Smooth muscle cell (in vitro differentiated cells): ENCODE data around the gene KBTBD13. TPM values are rescaled to one million over a fixed set of nuclear protein-coding genes. Genes with fewer than 3 reads are reported as not detected.
"Not testable (repeated sequence)": the region's sequence is repeated elsewhere in the genome, so short reads cannot be mapped to it uniquely, and the experiment has no call there.

Experiments used
- DNase-seq: peaks from one replicate; lab custom pipeline; 2025; ENCODE audit not compliant: unreplicated experiment; lab: John Stamatoyannopoulos, UW
- H2AFZ ChIP-seq: fragments of 200-600 bp; sonication (generic); 2 replicates; pipeline ENCODE4 v1.6.0; 2016; ENCODE audit warnings: antibody characterized with exemption, low read depth, mild to moderate bottlenecking
- H3F3A ChIP-seq: fragments of 200-600 bp; sonication (generic); 2 replicates; pipeline ENCODE4 v1.6.0; 2017; ENCODE audit warnings: antibody characterized with exemption, low read depth
- H3K27ac ChIP-seq: fragments of 200-600 bp; sonication (generic); 2 replicates; pipeline ENCODE4 v1.5.1; 2016; ENCODE audit warnings: low read depth, mild to moderate bottlenecking
- H3K27me3 ChIP-seq: fragments of 200-600 bp; sonication (generic); 2 replicates; pipeline ENCODE4 v1.6.1; 2016; ENCODE audit warnings: low read depth, mild to moderate bottlenecking
- H3K36me3 ChIP-seq: fragments of 200-600 bp; sonication (generic); 2 replicates; pipeline ENCODE4 v1.5.1; 2016; ENCODE audit warnings: low read depth
- H3K4me1 ChIP-seq: fragments of 200-600 bp; sonication (generic); 2 replicates; pipeline ENCODE4 v1.5.1; 2016; ENCODE audit warnings: low read depth
- H3K4me2 ChIP-seq: fragments of 200-600 bp; sonication (generic); 2 replicates; pipeline ENCODE4 v1.6.0; 2016; ENCODE audit warnings: mild to moderate bottlenecking
- H3K4me3 ChIP-seq: fragments of 200-600 bp; sonication (generic); 2 replicates; pipeline ENCODE4 v1.5.1; 2016; ENCODE audit warnings: mild to moderate bottlenecking
- H3K79me2 ChIP-seq: fragments of 200-600 bp; sonication (generic); 2 replicates; pipeline ENCODE4 v1.6.0; 2016; ENCODE audit warnings: low read depth, mild to moderate bottlenecking
- H3K9ac ChIP-seq: fragments of 200-600 bp; sonication (generic); 2 replicates; pipeline ENCODE4 v1.6.0; 2016; ENCODE audit warnings: low read depth
- H3K9me3 ChIP-seq: fragments of 200-600 bp; sonication (generic); replicated peaks from 2 replicates; pipeline ENCODE4 v1.5.1; 2016; ENCODE audit warnings: low read depth
- H4K20me1 ChIP-seq: fragments of 200-600 bp; sonication (generic); 2 replicates; pipeline ENCODE4 v1.6.0; 2016; ENCODE audit warnings: low read depth
- WGBS: methylation state at CpG from one replicate; pipeline ENCODE4 v1.1.7; 2016; ENCODE audit warnings: low lambda C conversion rate; 5-methylcytosine and 5-hydroxymethylcytosine counted together
- polyA plus RNA-seq: library from polyadenylated mRNA; unstranded; fragments of >200 nt; fragmentation: Nextera tagmentation; extraction: Ambion mirVana; gene quantifications from 2 replicates; pipeline ENCODE4 v1.2.1, GENCODE V29; 2016
- total RNA-seq: library from RNA; depleted of rRNA; stranded (reverse); fragments of >200 nt; gene quantifications from 2 replicates; pipeline ENCODE4 v1.2.3, GENCODE V29; 2014
- TF ChIP-seq, protein P1 (sequence below): fragments of 200-600 bp; sonication (generic); IDR thresholded peaks from 2 replicates; pipeline ENCODE4 v1.5.1; 2017; ENCODE audit warnings: borderline replicate concordance, mild to moderate bottlenecking, antibody characterized with exemption; ENCODE audit not compliant: insufficient read depth, poor library complexity, severe bottlenecking

KBTBD13 gene
- total and polyA plus RNA-seq, 2 experiments from 2014 or later: 0.11 TPM; not detected in 1

DNA sequence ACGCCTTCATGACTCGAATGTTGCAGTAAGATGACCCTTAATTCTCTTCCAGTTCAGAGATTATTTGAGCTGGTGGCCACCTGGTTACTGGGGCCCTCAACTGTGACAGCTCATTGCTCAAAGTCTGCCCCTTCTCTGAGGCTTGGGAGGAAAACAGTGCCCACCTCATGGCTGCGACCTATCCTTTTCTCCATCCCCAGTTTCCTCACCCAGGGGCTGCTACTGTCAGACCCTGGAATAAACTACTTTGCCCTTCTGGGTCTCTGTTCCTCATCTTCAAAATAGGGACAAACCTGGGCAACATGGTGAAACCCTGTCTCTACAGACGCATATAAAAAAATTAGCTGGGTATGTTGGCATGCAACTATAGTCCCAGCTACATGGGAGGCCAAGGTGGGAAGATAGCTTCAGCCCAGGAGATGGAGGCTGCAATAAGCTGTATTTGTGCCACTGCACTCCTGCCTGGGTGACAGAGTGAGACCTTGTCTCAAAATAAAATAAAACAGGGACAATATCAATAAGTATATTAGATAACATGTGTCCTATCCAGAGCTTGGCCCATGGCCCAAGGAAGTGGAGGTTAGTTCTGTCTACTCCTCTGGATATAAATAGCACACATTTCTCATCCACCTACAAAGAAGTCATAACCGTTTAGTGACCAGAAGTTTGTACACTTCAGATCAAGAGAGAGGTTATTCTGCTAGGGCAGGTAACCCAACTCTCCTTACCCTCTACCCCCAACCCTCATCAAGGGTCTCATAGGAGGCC is 6.6 kb upstream of the KBTBD13 start:
- Histone ChIP-seq H3K36me3 (no peaks in the 10 kb centered on the region), H3K9me3 (no peaks in the 10 kb centered on the region), H3K9ac (no peak overlapping the region), H3K27me3 (no peaks in the 10 kb centered on the region), H3F3A (peaks cover 9% of the 10 kb centered on the region), H3K27ac (peak overlapping the region; percentile 54), H3K79me2 (no peaks in the 10 kb centered on the region), H3K4me3 (no peak overlapping the region), H2AFZ (no peak overlapping the region), H4K20me1 (peaks cover 4% of the 10 kb centered on the region), H3K4me1 (peaks cover 27% of the 10 kb centered on the region), H3K4me2 (peak overlapping the region; percentile 1)
- DNase-seq: no peak
- TF ChIP-seq, protein P1, sequence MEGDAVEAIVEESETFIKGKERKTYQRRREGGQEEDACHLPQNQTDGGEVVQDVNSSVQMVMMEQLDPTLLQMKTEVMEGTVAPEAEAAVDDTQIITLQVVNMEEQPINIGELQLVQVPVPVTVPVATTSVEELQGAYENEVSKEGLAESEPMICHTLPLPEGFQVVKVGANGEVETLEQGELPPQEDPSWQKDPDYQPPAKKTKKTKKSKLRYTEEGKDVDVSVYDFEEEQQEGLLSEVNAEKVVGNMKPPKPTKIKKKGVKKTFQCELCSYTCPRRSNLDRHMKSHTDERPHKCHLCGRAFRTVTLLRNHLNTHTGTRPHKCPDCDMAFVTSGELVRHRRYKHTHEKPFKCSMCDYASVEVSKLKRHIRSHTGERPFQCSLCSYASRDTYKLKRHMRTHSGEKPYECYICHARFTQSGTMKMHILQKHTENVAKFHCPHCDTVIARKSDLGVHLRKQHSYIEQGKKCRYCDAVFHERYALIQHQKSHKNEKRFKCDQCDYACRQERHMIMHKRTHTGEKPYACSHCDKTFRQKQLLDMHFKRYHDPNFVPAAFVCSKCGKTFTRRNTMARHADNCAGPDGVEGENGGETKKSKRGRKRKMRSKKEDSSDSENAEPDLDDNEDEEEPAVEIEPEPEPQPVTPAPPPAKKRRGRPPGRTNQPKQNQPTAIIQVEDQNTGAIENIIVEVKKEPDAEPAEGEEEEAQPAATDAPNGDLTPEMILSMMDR: no peak
- WGBS: 80% methylated on average over 5 of the region's 5 CpGs

DNA sequence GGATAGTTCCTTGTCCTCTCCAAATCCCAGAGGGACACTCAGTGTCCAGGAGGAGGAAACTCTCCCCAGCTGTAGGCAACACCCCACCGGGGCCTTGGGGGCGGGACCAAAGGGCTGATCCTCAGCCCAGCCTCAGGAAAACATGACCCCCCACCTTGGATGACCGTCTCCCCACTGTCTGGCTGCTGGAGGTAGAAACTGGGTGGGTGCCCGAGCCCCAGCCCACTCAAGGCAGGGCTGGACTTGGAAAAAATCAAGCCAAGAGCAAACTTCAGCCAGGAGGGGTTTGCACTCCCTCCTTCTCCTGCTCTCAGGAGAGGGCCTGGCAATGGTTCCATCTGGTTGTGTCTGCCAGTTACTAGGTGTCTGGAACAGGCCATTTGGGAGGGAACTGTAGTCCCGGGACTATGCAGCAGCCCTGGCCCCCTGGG is 5.2 kb upstream of the KBTBD13 start:
- Histone ChIP-seq H3K4me1 (peaks cover 14% of the 10 kb centered on the region), H3K79me2 (no peaks in the 10 kb centered on the region), H3F3A (peaks cover 9% of the 10 kb centered on the region), H3K27me3 (no peaks in the 10 kb centered on the region), H4K20me1 (no peaks in the 10 kb centered on the region), H3K36me3 (no peaks in the 10 kb centered on the region), H3K9me3 (no peaks in the 10 kb centered on the region), H3K4me3 (no peak overlapping the region), H3K27ac (no peak overlapping the region), H3K9ac (no peak overlapping the region), H2AFZ (no peak overlapping the region), H3K4me2 (no peak overlapping the region)
- 62% methylated on average over 5 of the region's 5 CpGs for WGBS
- no peak for DNase-seq
- TF ChIP-seq, protein P1: no peak

DNA sequence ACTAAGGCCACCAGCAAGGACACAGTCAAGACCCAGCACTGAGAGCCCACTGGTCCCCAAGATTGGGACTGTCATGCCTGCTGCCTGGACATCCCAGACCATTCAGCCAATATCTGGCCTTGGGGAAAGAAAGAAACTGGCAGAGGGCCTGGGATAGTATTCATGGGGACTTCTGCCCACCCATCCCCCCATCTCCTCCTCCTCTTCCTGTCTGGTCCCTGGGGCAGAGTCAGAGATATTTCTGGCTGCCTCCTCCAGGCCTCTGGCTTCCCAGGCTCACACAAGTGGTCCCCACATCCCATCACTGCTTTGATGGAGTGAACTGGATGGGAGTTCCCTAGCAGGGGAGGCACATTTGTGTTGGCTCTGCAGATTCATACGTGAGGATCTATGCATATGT is 4.5 kb upstream of the KBTBD13 start:
- Histone ChIP-seq H3K27ac (no peak overlapping the region), H3K9me3 (no peaks in the 10 kb centered on the region), H3F3A (peaks cover 9% of the 10 kb centered on the region), H3K9ac (no peak overlapping the region), H3K4me3 (no peak overlapping the region), H3K27me3 (no peaks in the 10 kb centered on the region), H3K4me1 (peaks cover 8% of the 10 kb centered on the region), H3K4me2 (no peak overlapping the region), H3K79me2 (no peaks in the 10 kb centered on the region), H4K20me1 (no peaks in the 10 kb centered on the region), H3K36me3 (no peaks in the 10 kb centered on the region), H2AFZ (no peak overlapping the region)
- TF ChIP-seq, protein P1: no peak
- no peak for DNase-seq
- 50% methylated on average over 1 of the region's 1 CpG for WGBS

DNA sequence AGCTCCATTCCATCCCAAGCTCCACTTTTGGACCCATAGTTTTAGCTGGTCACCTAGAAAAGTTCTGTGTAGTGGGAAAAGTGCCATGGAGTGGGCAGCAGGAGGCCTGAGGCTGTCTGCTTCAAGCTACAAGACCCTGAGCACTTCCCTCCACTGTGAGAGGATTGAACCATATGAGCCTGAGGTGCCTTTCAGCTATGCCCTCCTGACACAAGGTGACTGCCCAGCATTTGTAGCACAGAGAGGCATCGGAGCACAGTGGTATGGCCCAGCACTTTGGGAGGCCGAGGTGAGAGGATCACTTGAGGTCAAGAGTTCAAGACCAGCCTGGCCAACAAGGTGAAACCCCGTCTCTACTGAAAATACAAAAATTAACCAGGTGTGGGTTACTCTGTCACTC is 3.9 kb upstream of the KBTBD13 start:
- TF ChIP-seq, protein P1: no peak
- Histone ChIP-seq H3K4me3 (no peak overlapping the region), H3K4me1 (peaks cover 6% of the 10 kb centered on the region), H3K9ac (no peak overlapping the region), H3K79me2 (no peaks in the 10 kb centered on the region), H3K36me3 (no peaks in the 10 kb centered on the region), H3K4me2 (no peak overlapping the region), H3K27ac (no peak overlapping the region), H4K20me1 (no peaks in the 10 kb centered on the region), H3K9me3 (no peaks in the 10 kb centered on the region), H2AFZ (no peak overlapping the region), H3K27me3 (no peaks in the 10 kb centered on the region), H3F3A (peaks cover 9% of the 10 kb centered on the region)
- 95% methylated on average over 3 of the region's 3 CpGs for WGBS
- DNase-seq: no peak

DNA sequence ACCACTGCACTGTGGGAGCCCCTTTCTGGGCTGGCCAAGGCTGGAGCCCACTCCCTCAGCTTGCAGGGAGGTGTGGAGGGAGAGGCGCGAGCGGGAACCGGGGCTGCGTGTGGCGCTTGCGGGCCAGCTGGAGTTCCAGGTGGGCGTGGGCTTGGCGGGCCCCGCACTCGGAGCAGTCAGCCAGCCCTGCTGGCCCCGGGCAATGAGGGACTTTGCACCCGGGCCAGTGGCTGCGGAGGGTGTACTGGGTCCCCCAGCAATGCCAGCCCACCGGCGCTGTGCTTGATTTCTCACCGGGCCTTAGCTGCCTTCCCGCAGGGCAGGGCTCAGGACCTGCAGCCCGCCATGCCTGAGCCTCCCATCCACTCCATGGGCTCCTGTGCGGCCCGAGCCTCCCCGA is 1.6 kb upstream of the KBTBD13 start:
- H3K4me3 ChIP-seq, H3K27me3 ChIP-seq, H3K9ac ChIP-seq, H3K4me2 ChIP-seq, H2AFZ ChIP-seq, H3K79me2 ChIP-seq, H3K27ac ChIP-seq, H3F3A ChIP-seq, H3K4me1 ChIP-seq, H3K36me3 ChIP-seq, DNase-seq, H4K20me1 ChIP-seq, H3K9me3 ChIP-seq: not testable (repeated sequence)
- WGBS: 96% methylated on average over 22 of the region's 22 CpGs
